Measurements from ENCODE around the gene LRRC37A2.
"Not testable (repeated sequence)": the region's sequence is repeated elsewhere in the genome, so short reads cannot be mapped to it uniquely, and the experiment has no call there.

GRCh38 chr17:46478823-46479222 is 33.4 kb upstream of the LRRC37A2 start:
- not testable (repeated sequence) for TF ChIP-seq CTCF (IDR thresholded peaks at IDR 0.05); POLR2A (IDR thresholded peaks at IDR 0.05; ENCODE audit: low read depth); POLR2AphosphoS5 (IDR thresholded peaks at IDR 0.05)

Measured in esophagus muscularis mucosa (tissue), 3 donors.